Measurements from ENCODE around the gene LRRC8B. TPM values are rescaled to one million over a fixed set of nuclear protein-coding genes. Genes with fewer than 3 reads are reported as not detected.

Gene LRRC8B
- total RNA-seq, 1 donor from 2014 or later = 8.8 TPM

GRCh38 chr1:89546934-89547562, 22.4 kb downstream of the LRRC8B start:
- no peak for DNase-seq (ENCODE audit: low read depth, low spot score)

GRCh38 chr1:89547563-89548116, 23.0 kb downstream of the LRRC8B start:
- DNase-seq (ENCODE audit: low read depth, low spot score) = no peak

GRCh38 chr1:89548122-89548857, 23.7 kb downstream of the LRRC8B start:
- no peak for DNase-seq (ENCODE audit: low read depth, low spot score)

GRCh38 chr1:89550995-89551394, 26.4 kb downstream of the LRRC8B start:
- no peak for DNase-seq (ENCODE audit: low read depth, low spot score)

GRCh38 chr1:89552471-89553081, 27.9 kb downstream of the LRRC8B start:
- DNase-seq (ENCODE audit: low read depth, low spot score) = no peak

GRCh38 chr1:89553157-89553556, 28.5 kb downstream of the LRRC8B start:
- DNase-seq (ENCODE audit: low read depth, low spot score) = no peak

- DNase-seq (ENCODE audit: low read depth, low spot score) = no peak
Measured at GRCh38 chr1:89555550-89555949, 30.9 kb downstream of the LRRC8B start.

- DNase-seq (ENCODE audit: low read depth, low spot score) = no peak
Measured at GRCh38 chr1:89556726-89557444, 32.3 kb downstream of the LRRC8B start.

- no peak for DNase-seq (ENCODE audit: low read depth, low spot score)
Measured at GRCh38 chr1:89557445-89557825, 32.8 kb downstream of the LRRC8B start.

- no peak for DNase-seq (ENCODE audit: low read depth, low spot score)
Measured at GRCh38 chr1:89557956-89558355, 33.3 kb downstream of the LRRC8B start.

- no peak for DNase-seq (ENCODE audit: low read depth, low spot score)
Measured at GRCh38 chr1:89563957-89564604, 39.5 kb downstream of the LRRC8B start.

- DNase-seq (ENCODE audit: low read depth, low spot score) = no peak
Measured at GRCh38 chr1:89565521-89565920, 40.9 kb downstream of the LRRC8B start.

- DNase-seq (ENCODE audit: low read depth, low spot score) = no peak
Measured at GRCh38 chr1:89566761-89567174, 42.1 kb downstream of the LRRC8B start.

GRCh38 chr1:89567797-89568196, 43.2 kb downstream of the LRRC8B start:
- DNase-seq (ENCODE audit: low read depth, low spot score) = no peak

- no peak for DNase-seq (ENCODE audit: low read depth, low spot score)
Measured at GRCh38 chr1:89573410-89573809, 48.8 kb downstream of the LRRC8B start.

- no peak for DNase-seq (ENCODE audit: low read depth, low spot score)
Measured at GRCh38 chr1:89574621-89575020, 50.0 kb downstream of the LRRC8B start.

GRCh38 chr1:89575207-89575606, 50.6 kb downstream of the LRRC8B start:
- no peak for DNase-seq (ENCODE audit: low read depth, low spot score)

- no peak for DNase-seq (ENCODE audit: low read depth, low spot score)
Measured at GRCh38 chr1:89576013-89576412, 51.4 kb downstream of the LRRC8B start.

GRCh38 chr1:89578151-89578550, 53.5 kb downstream of the LRRC8B start:
- DNase-seq (ENCODE audit: low read depth, low spot score) = no peak

GRCh38 chr1:89578946-89579684, 54.5 kb downstream of the LRRC8B start:
- no peak for DNase-seq (ENCODE audit: low read depth, low spot score)

GRCh38 chr1:89580036-89580435, 55.4 kb downstream of the LRRC8B start:
- no peak for DNase-seq (ENCODE audit: low read depth, low spot score)

Data from pulmonary artery endothelial cell (primary cell).